GM15510 (cell line): ENCODE data around the gene CYREN.

ENCODE experiments used
- POLR2A ChIP-seq: IDR thresholded peaks from 3 replicates; pipeline ENCODE4 v1.6.1; 2011; ENCODE audit warnings: borderline replicate concordance; ENCODE audit not compliant: insufficient read length; ENCODE audit errors: extremely low read depth

The CYREN gene

GRCh38 chr7:135169141-135169963, 1.2 kb downstream of the CYREN start:
- peak; percentile 31 for TF ChIP-seq POLR2A

GRCh38 chr7:135168489-135169140, 1.9 kb downstream of the CYREN start:
- no peak for TF ChIP-seq POLR2A

GRCh38 chr7:135168001-135168400, 2.5 kb downstream of the CYREN start:
- no peak for TF ChIP-seq POLR2A

GRCh38 chr7:135167365-135167917, 3.1 kb downstream of the CYREN start:
- no peak for TF ChIP-seq POLR2A

GRCh38 chr7:135166338-135166990, 4.0 kb downstream of the CYREN start:
- TF ChIP-seq POLR2A = no peak

GRCh38 chr7:135165862-135166261, 4.6 kb downstream of the CYREN start:
- no peak for TF ChIP-seq POLR2A

DNA sequence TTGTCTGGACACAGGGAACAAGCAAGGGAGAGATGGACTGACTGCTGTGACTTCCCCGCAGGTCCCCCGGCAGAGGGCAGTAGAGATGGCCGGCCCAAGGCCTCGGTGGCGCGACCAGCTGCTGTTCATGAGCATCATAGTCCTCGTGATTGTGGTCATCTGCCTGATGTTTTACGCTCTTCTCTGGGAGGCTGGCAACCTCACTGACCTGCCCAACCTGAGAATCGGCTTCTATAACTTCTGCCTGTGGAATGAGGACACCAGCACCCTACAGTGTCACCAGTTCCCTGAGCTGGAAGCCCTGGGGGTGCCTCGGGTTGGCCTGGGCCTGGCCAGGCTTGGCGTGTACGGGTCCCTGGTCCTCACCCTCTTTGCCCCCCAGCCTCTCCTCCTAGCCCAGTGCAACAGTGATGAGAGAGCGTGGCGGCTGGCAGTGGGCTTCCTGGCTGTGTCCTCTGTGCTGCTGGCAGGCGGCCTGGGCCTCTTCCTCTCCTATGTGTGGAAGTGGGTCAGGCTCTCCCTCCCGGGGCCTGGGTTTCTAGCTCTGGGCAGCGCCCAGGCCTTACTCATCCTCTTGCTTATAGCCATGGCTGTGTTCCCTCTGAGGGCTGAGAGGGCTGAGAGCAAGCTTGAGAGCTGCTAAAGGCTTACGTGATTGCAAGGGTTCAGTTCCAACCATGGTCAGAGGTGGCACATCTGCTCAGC, 6.0 kb downstream of the CYREN start:
- TF ChIP-seq POLR2A = peak; percentile 18

DNA sequence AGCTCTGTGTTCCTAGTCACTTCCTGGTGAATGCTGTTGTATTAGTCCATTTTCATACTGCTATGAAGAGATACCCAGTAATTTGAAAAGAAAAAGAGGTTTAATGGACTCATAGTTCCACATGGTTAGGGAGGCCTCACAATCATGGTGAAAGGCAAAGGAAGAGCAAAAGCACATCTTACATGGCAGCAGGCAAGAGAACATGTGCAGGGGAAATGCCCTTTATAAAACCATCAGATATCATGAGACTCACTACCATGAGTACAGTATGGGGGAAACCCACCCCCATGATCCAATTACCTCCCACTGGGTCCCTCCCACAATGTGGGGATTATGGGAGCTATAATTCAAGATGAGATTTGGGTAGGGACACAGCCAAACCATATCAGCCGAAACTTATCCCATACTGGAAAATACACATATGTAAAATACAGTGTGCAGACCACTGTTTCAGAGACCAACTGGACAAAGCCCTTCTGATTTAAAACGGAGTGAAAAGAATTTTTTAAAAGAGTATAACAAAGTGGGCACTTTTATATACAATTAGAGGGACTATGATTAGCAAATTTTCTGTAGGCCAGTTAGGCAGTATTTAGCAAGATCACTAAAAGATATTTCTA, 8.0 kb downstream of the CYREN start:
- no peak for TF ChIP-seq POLR2A

DNA sequence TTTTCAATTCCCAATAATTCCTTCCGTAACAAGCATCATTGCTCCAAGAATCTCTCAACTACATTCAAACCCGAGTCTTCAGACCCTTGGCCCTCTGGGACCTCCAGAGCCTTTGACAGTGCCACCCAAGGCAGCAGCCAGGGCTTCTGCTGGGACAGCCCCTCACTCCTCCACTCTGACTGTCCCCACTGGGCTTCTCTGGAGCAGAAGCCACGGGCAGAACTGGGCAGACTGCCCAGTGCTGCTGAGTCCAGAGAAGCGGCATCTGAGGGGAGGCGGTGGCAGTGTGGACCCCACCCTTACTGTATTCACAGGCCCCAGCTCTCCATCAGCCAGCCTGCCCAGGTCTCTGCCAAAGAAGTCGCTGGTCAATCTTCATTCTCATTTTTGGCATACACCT, 8.8 kb downstream of the CYREN start:
- peak; percentile 10 for TF ChIP-seq POLR2A

DNA sequence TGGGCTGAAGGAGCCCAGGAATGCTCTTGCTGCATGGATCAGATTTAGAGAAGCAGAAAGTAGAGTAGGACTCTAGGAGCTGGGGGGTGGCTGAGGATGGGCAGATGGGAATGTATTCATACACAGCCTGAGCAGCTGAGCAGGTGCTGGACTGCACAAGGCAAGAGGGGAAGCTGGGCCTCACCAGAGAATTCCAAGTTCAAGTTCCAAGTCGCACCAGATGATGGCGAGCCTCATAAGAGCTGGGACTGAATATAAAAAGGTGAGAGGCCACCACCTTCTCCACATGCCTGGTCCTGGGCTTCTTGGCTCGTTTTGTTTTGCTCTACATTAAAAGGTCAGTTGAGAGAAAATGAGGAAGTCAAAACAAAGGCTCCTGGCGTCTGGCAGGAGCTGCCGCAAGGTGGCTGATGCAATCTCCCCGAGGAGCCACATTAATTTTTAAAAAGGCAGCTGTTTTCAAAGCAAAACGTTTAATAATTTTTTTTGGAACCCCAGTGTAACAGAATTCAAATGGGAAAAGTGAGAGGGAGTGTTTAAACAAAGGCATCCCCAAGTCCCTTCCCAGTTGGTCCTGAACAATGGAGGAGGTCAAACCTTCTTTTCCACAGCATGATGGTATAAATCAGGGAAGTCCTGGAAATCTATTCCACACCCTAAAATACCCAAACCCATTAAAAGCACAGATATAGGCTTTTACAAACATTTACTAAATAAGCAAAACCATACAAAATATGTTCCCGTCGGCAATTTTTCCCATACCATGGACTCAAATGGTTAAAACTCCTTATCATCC, 9.5 kb downstream of the CYREN start:
- no peak for TF ChIP-seq POLR2A

GRCh38 chr7:135160098-135160857, 10.2 kb downstream of the CYREN start:
- no peak for TF ChIP-seq POLR2A

GRCh38 chr7:135159359-135160085, 11.0 kb downstream of the CYREN start:
- no peak for TF ChIP-seq POLR2A
